ENCODE results near the gene ARL8A.
"Not testable (repeated sequence)": the region's sequence is repeated elsewhere in the genome, so short reads cannot be mapped to it uniquely, and the experiment has no call there.

The ARL8A gene

GRCh38 chr1:202112859-202113689, 31.5 kb downstream of the ARL8A start:
- no CpG with 5 or more reads among the region's 5 CpGs for WGBS (ENCODE audit: insufficient coverage, insufficient read length)
- Histone ChIP-seq H3K4me1 (ENCODE audit: control insufficient read depth, insufficient read depth, low read length) (no peaks in the 10 kb centered on the region), H3K36me3 (ENCODE audit: control insufficient read depth, insufficient read depth, low read length) (no peaks in the 10 kb centered on the region), H3K27me3 (ENCODE audit: control insufficient read depth, insufficient read depth, low read length) (no peaks in the 10 kb centered on the region), H3K9me3 (ENCODE audit: control insufficient read depth, insufficient read depth, low read length) (no peaks in the 10 kb centered on the region), H3K27ac (ENCODE audit: low read length) (no peak overlapping the region), H3K4me3 (ENCODE audit: low read length) (no peak overlapping the region)
- no peak for DNase-seq (ENCODE audit: low read depth, low spot score)

- not testable (repeated sequence) for H3K36me3 ChIP-seq (ENCODE audit: control insufficient read depth, insufficient read depth, low read length); H3K4me1 ChIP-seq (ENCODE audit: control insufficient read depth, insufficient read depth, low read length); H3K27ac ChIP-seq (ENCODE audit: low read length); DNase-seq (ENCODE audit: low read depth, low spot score); H3K4me3 ChIP-seq (ENCODE audit: low read length); H3K9me3 ChIP-seq (ENCODE audit: control insufficient read depth, insufficient read depth, low read length); H3K27me3 ChIP-seq (ENCODE audit: control insufficient read depth, insufficient read depth, low read length)
- no CpG with 5 or more reads among the region's 7 CpGs for WGBS (ENCODE audit: insufficient coverage, insufficient read length)
Observed at GRCh38 chr1:202111589-202111988, 32.9 kb downstream of the ARL8A start.

GRCh38 chr1:202110977-202111376, 33.6 kb downstream of the ARL8A start:
- Histone ChIP-seq H3K4me3 (ENCODE audit: low read length) (no peak overlapping the region), H3K36me3 (ENCODE audit: control insufficient read depth, insufficient read depth, low read length) (no peaks in the 10 kb centered on the region), H3K27me3 (ENCODE audit: control insufficient read depth, insufficient read depth, low read length) (no peaks in the 10 kb centered on the region), H3K4me1 (ENCODE audit: control insufficient read depth, insufficient read depth, low read length) (peaks cover 2% of the 10 kb centered on the region; the same call in 1 of the 2 replicates), H3K27ac (ENCODE audit: low read length) (no peak overlapping the region), H3K9me3 (ENCODE audit: control insufficient read depth, insufficient read depth, low read length) (no peaks in the 10 kb centered on the region)
- WGBS (ENCODE audit: insufficient coverage, insufficient read length) = no CpG with 5 or more reads among the region's 3 CpGs
- no peak for DNase-seq (ENCODE audit: low read depth, low spot score)

GRCh38 chr1:202107801-202108731, 36.5 kb downstream of the ARL8A start:
- Histone ChIP-seq H3K27ac (ENCODE audit: low read length) (no peak overlapping the region), H3K36me3 (ENCODE audit: control insufficient read depth, insufficient read depth, low read length) (no peaks in the 10 kb centered on the region), H3K4me1 (ENCODE audit: control insufficient read depth, insufficient read depth, low read length) (peaks cover 2% of the 10 kb centered on the region; the same call in 1 of the 2 replicates), H3K27me3 (ENCODE audit: control insufficient read depth, insufficient read depth, low read length) (no peaks in the 10 kb centered on the region), H3K4me3 (ENCODE audit: low read length) (no peak overlapping the region), H3K9me3 (ENCODE audit: control insufficient read depth, insufficient read depth, low read length) (no peaks in the 10 kb centered on the region)
- no peak for DNase-seq (ENCODE audit: low read depth, low spot score)
- WGBS (ENCODE audit: insufficient coverage, insufficient read length) = no CpG with 5 or more reads among the region's 13 CpGs

- H3K36me3 ChIP-seq (ENCODE audit: control insufficient read depth, insufficient read depth, low read length) = no peaks in the 10 kb centered on the region
- no peak overlapping the region for H3K4me3 ChIP-seq (ENCODE audit: low read length)
- no CpG with 5 or more reads among the region's 5 CpGs for WGBS (ENCODE audit: insufficient coverage, insufficient read length)
- no peaks in the 10 kb centered on the region for H3K27me3 ChIP-seq (ENCODE audit: control insufficient read depth, insufficient read depth, low read length)
- no peak for DNase-seq (ENCODE audit: low read depth, low spot score)
- peaks cover 2% of the 10 kb centered on the region; the same call in 1 of the 2 replicates for H3K4me1 ChIP-seq (ENCODE audit: control insufficient read depth, insufficient read depth, low read length)
- H3K27ac ChIP-seq (ENCODE audit: low read length) = no peak overlapping the region
- H3K9me3 ChIP-seq (ENCODE audit: control insufficient read depth, insufficient read depth, low read length) = no peaks in the 10 kb centered on the region
Observed at GRCh38 chr1:202107321-202107761, 37.2 kb downstream of the ARL8A start.

- Histone ChIP-seq H3K27me3 (ENCODE audit: control insufficient read depth, insufficient read depth, low read length) (no peaks in the 10 kb centered on the region), H3K9me3 (ENCODE audit: control insufficient read depth, insufficient read depth, low read length) (no peaks in the 10 kb centered on the region), H3K27ac (ENCODE audit: low read length) (no peak overlapping the region), H3K4me3 (ENCODE audit: low read length) (no peak overlapping the region), H3K36me3 (ENCODE audit: control insufficient read depth, insufficient read depth, low read length) (no peaks in the 10 kb centered on the region), H3K4me1 (ENCODE audit: control insufficient read depth, insufficient read depth, low read length) (peaks cover 3% of the 10 kb centered on the region)
- WGBS (ENCODE audit: insufficient coverage, insufficient read length) = no CpG with 5 or more reads among the region's 10 CpGs
- DNase-seq (ENCODE audit: low read depth, low spot score) = no peak
Observed at GRCh38 chr1:202106340-202107254, 37.9 kb downstream of the ARL8A start.

GRCh38 chr1:202105571-202106339, 38.8 kb downstream of the ARL8A start:
- H3K4me1 ChIP-seq (ENCODE audit: control insufficient read depth, insufficient read depth, low read length) = peaks cover 4% of the 10 kb centered on the region
- no CpG with 5 or more reads among the region's 10 CpGs for WGBS (ENCODE audit: insufficient coverage, insufficient read length)
- no peaks in the 10 kb centered on the region for H3K9me3 ChIP-seq (ENCODE audit: control insufficient read depth, insufficient read depth, low read length)

GRCh38 chr1:202104073-202104472, 40.5 kb downstream of the ARL8A start:
- no peaks in the 10 kb centered on the region for H3K36me3 ChIP-seq (ENCODE audit: control insufficient read depth, insufficient read depth, low read length)
- no peaks in the 10 kb centered on the region for H3K9me3 ChIP-seq (ENCODE audit: control insufficient read depth, insufficient read depth, low read length)
- no peaks in the 10 kb centered on the region for H3K27me3 ChIP-seq (ENCODE audit: control insufficient read depth, insufficient read depth, low read length)
- no peak for DNase-seq (ENCODE audit: low read depth, low spot score)
- H3K27ac ChIP-seq (ENCODE audit: low read length) = no peak overlapping the region
- no CpG with 5 or more reads among the region's 10 CpGs for WGBS (ENCODE audit: insufficient coverage, insufficient read length)
- peaks cover 4% of the 10 kb centered on the region for H3K4me1 ChIP-seq (ENCODE audit: control insufficient read depth, insufficient read depth, low read length)
- no peak overlapping the region for H3K4me3 ChIP-seq (ENCODE audit: low read length)

More at GRCh38 chr1:202105571-202106339, 38.8 kb downstream of the ARL8A start:
- H3K36me3 ChIP-seq (ENCODE audit: control insufficient read depth, insufficient read depth, low read length) = no peaks in the 10 kb centered on the region
- H3K27ac ChIP-seq (ENCODE audit: low read length) = no peak overlapping the region
- H3K27me3 ChIP-seq (ENCODE audit: control insufficient read depth, insufficient read depth, low read length) = no peaks in the 10 kb centered on the region
- DNase-seq (ENCODE audit: low read depth, low spot score) = no peak
- H3K4me3 ChIP-seq (ENCODE audit: low read length) = no peak overlapping the region

- H3K4me1 ChIP-seq (ENCODE audit: control insufficient read depth, insufficient read depth, low read length) = peaks cover 2% of the 10 kb centered on the region; the same call in 1 of the 2 replicates
- H3K27me3 ChIP-seq (ENCODE audit: control insufficient read depth, insufficient read depth, low read length) = no peaks in the 10 kb centered on the region
- no peaks in the 10 kb centered on the region for H3K36me3 ChIP-seq (ENCODE audit: control insufficient read depth, insufficient read depth, low read length)
- WGBS (ENCODE audit: insufficient coverage, insufficient read length) = no CpG with 5 or more reads among the region's 4 CpGs
- H3K27ac ChIP-seq (ENCODE audit: low read length) = no peak overlapping the region
- no peaks in the 10 kb centered on the region for H3K9me3 ChIP-seq (ENCODE audit: control insufficient read depth, insufficient read depth, low read length)
- no peak for DNase-seq (ENCODE audit: low read depth, low spot score)
- H3K4me3 ChIP-seq (ENCODE audit: low read length) = no peak overlapping the region
Observed at GRCh38 chr1:202101184-202101583, 43.4 kb downstream of the ARL8A start.
